GM18499 (cell line): ENCODE data around the gene SPTLC2.
"Not testable (repeated sequence)": the region's sequence is repeated elsewhere in the genome, so short reads cannot be mapped to it uniquely, and the experiment has no call there.

Experiments used
- ATAC-seq: cut with Tn5 transposase; IDR thresholded peaks from one replicate; pipeline ENCODE4 v1.9.1; 2021; ENCODE audit warnings: moderate number of reproducible peaks; ENCODE audit not compliant: insufficient read depth, unreplicated experiment

SPTLC2 gene

GRCh38 chr14:77593501-77593961 lies 22.9 kb downstream of the SPTLC2 start:
- ATAC-seq: no peak

- no peak for ATAC-seq
These were observed 25.5 kb downstream of the SPTLC2 start for GRCh38 chr14:77590845-77591485.

DNA sequence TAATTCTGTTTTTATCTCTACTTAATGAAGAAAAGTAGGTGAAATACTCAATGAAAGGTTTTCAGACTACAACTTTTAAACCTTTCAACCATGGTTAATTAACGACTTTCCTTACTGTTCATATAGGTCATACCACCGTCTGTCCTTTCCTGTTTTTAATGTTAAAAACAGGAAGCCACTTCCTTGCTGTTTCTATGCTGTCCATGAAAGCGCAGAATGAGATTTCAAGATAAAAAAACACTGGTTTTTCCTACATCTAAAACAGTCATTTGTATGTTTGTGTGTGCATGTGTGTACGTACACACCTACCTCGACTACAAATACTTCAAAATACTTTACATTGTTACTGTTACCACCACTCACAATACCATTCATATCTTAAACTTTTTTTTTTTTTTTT lies 27.3 kb downstream of the SPTLC2 start:
- no peak for ATAC-seq

DNA sequence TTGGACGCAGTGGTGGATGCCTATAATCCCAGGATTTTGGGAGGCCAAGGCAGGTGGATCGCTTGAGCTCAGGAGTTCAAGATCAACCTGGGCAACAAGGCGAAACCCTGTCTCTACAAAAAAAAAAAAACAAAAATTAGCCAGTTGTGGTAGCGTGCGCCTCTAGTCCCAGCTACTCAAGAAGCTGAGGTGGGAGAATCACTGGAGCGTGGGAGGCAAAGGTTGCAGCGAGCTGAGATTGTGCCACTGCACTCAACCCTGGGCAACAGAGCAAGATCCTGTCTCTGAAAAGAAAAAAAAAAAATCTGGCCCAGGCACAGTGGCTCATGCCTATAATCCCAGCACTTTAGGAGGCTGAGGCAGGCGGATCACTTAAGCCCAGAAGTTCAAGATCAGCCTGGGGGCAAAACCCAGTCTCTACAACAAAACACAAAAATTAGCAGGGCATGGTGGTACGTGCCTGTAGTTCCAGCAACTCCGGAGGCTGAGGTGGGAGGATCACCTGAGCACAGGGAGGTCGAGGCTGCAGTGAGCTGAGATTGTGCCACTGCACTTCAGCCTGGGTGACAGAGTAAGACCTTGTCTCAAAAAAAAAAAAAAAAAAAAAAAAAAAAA lies 27.9 kb downstream of the SPTLC2 start:
- not testable (repeated sequence) for ATAC-seq

DNA sequence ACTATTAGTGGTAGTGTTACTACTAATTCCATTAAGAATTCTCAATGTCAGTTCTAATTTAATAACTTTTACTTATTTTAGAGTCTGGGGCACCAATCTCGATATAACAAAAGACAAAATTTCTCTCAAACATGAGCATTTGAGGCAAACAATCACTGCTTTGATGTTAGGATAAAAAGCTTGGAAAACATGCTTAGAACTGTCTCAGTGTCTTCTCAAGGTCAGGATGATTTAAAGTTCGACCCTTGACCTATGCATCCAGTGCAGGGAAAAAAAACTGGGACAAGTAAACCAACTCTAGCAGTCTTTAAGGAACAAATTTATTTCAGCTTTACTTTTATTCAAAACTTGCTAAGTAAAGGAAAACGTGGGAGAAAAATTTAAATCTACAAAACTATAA lies 31.1 kb downstream of the SPTLC2 start:
- ATAC-seq: no peak

DNA sequence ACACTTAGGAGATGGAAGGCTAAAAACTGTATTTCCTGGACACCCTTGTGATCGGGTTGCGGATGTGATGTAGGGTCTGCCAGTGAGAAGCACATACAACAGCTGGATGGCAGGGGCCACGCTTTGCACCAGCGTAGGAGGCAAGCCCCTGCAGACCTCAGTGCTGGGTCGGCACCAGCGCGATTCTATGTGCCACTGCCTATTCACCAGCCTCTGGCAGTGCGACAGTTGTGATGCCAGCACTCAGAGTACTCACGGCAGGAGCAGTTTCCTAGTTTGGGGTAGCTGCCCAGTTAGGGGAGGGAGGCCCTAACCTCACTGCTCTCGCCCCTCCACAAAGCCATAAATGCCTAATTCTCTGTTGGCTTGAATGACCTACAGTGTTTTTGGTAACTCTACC lies 31.6 kb downstream of the SPTLC2 start:
- ATAC-seq: no peak

DNA sequence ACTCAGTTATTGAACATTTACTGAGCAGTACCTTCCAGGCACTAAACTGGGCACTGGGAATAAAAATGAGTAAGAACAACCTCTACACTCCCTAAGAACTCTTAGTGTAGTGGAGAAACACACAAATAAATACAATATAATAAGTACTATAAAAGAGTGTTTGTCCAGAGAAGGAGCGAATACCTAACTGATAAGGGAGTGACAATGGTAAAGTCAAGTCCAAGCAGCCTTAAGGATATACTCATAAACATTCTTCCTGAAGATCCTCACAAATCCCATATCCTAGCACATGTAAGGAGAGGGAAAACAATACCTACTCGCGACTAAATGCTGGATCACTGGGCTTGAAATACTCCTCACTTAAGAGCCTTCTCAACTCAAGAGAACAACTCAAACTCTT lies 32.8 kb downstream of the SPTLC2 start:
- ATAC-seq: no peak

DNA sequence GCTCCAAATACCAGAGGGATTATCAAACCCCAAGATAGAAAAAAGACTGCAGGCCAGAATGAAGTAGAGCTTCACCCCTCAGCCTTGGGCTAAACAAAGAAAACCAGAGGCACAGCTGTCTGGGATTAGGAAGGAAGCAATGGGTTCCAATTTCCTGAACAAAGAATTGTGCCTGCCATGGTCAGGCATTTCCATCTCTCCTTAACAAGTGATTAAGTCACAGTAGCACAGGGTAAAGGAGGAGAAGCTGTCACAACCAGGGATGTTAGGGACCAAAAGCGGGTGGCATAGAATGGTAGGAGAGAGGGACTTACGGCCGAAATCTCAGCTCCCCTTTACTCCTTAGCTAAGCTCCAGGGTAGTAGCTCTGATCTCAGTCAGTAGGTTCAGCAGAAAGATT lies 33.9 kb downstream of the SPTLC2 start:
- ATAC-seq: no peak

DNA sequence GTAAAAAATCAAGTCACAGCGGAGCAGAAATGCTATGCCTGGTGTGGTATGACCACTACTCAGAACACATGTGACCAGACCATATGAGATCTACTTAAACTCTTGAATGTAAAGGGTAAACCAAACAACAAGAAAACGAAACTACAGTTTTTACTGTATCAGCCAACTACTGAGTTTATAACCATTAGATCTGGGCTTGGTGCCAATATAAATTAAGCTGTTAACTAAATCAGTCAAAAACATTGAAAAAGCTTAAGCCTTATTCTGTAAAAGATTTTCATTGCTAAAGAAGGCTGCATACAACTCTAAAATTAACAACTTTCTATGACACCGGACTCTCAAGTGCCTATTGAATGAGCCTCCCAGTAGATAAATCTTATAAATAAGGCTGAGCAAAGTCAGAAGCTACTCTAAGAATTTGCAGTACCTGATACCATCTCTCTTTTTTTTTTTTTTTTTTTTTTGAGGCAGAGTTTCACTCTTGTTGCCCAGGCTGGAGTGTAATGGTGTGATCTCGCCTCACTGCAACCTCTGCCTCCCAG lies 35.4 kb downstream of the SPTLC2 start:
- peak; percentile 90 for ATAC-seq

DNA sequence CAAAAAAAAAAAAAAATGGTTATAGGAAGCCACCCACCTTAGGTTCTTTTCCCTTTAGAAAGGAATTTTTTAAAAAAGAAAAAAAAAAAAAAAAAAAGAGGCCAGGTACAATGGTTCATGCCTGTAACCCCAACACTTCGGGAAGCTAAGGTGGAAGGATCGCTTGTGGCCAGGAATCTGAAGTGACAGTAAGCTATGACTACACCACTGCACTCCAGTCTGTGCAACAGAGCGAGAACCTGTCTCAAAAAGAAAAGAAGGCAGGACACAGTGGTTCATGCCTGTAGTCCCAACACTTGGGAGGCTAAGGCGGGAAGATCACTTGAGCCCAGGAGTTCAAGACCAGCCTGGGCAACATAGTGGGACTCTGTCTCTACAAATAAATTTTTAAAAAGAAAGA lies 36.0 kb downstream of the SPTLC2 start:
- no peak for ATAC-seq

GRCh38 chr14:77579780-77580179 lies 36.7 kb downstream of the SPTLC2 start:
- ATAC-seq: no peak

DNA sequence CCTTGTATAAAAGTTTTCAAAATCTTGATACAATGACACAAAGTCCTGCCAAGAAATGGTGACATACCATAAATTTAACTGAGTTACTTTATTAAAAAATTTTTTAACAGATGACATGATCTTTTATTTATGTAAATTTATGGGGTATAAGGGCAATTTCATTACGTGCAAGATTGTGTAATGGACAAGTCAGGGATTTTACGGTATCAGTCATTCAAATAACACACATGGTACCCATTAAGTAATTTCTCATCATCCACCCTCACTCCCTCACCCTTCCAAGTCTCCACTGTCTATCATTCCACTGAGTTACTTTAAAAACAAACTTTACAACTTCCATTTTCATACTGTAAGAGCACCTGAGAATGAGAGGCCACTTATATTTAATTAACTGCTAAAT lies 37.4 kb downstream of the SPTLC2 start:
- ATAC-seq: no peak

- no peak for ATAC-seq
These were observed 41.9 kb downstream of the SPTLC2 start for GRCh38 chr14:77574446-77575115.

DNA sequence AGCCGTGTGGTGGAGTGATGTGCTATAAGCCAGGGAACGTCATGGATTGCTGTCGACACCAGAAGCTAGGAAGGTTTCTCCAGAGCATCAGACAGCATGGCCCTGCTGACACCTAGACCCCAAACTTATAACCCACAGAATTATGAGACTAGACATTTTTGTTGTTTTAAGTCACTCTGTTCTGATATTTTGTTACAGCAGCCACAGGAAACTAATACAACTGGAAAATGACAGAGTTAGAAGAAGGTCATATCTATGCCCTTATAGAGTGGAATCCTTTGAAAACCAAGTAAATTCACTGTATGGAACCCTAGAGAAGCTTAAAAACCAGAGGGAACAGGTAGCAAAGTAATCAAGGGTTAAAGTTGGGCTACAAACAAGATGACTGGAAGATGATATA lies 42.5 kb downstream of the SPTLC2 start:
- ATAC-seq: no peak

- no peak for ATAC-seq
These were observed 45.6 kb downstream of the SPTLC2 start for GRCh38 chr14:77570706-77571268.

DNA sequence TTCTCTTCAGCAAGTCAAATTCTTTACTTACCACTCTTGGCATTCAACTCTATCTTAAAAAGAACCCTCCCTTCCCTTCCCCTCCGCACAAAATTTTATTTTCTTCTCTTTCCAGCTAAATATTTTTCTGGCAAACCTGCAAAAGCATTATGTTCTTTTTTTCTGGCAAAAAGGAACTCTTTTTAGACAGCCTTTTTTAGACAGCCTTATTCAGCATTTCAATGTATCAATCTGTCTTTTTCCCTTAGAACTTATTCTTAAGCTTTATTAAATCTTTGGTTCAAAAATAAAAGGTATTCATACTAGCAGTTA lies 50.5 kb downstream of the SPTLC2 start:
- ATAC-seq: no peak

GRCh38 chr14:77565289-77565993 lies 51.0 kb downstream of the SPTLC2 start:
- ATAC-seq: no peak

DNA sequence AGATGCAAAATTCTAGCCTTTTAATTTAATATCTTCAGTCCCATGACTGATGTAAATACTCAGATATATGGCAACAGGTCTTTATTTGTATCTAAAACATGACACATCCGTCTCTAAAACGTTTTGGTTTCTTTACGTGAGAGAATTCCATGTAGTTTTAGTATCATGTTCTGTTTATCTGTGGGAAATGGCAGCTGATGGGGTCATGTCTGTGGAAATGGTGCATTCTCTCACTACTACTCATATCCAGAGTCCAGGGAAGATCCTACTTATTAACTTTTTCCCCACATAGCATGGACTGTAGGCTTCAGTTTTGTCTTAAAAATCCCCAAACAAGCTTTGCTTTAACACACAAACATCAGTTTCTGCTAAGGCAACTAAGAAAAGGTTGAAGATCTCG lies 53.8 kb downstream of the SPTLC2 start:
- no peak for ATAC-seq

DNA sequence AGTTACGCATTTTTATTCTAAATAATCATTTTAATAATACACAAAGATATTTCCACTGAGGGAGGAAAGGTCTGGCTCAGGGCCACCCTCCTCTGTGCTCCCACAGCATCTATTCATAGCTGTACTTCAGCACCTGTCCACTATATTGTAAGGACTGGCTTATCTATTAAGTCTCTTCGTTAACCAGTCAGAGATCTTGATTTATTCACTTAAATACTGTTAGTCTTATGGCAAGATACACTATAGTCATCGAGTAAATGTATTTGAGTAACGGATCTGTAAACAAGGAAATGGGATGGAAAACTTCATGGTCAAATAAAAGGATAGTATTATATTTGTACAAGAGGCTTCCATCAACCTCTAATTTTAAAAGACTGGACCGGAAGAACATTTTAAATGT lies 54.6 kb downstream of the SPTLC2 start:
- ATAC-seq: no peak

- ATAC-seq: no peak
These were observed 57.1 kb downstream of the SPTLC2 start for GRCh38 chr14:77559381-77559780.

DNA sequence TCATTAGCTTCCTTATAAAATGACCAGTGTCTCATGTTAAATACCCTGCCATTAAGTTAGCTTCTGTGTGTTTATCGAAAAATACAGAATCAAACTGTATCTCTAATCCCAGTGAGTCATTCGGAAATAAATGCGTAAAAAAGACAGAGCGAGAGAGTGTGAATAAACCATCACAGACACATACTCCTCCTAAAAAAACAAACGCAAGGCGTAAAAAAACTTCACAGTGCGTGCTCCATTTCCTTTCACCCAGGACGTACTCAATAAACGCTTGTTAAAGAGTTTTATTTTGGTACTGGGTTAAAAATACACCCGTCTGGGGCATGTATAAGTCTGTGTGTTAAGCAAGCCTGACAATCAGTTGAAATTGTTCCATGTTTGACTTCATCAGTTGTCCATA lies 59.0 kb downstream of the SPTLC2 start:
- ATAC-seq: no peak
